ENCODE measurements around the gene GATA2. TPM values are rescaled to one million over a fixed set of nuclear protein-coding genes. Genes with fewer than 3 reads are reported as not detected.

The GATA2 gene
- total RNA-seq, 3 donors from 2014 or later (not counting 1 experiment from before 2014, with no cell fraction given), result 0.92 to 225 (median 8.4) TPM

GRCh38 chr3:128503751-128504532 is 10.9 kb upstream of the GATA2 start:
- peaks cover 26 to 56% of the 10 kb centered on the region in 2 donors for H3K27me3 Mint-ChIP-seq (ENCODE audit: low read depth in 2 of 2)
- 85% methylated on average over 10 of the region's 10 CpGs for WGBS (ENCODE audit: insufficient coverage)
- H3K9me3 Mint-ChIP-seq, result no peaks in the 10 kb centered on the region
- Histone ChIP-seq H3K36me3 (ENCODE audit: control insufficient read depth, insufficient read depth, low read length) (no peaks in the 10 kb centered on the region), H3K4me1 (ENCODE audit: control insufficient read depth, insufficient read depth, low read length) (no peaks in the 10 kb centered on the region), H3K4me3 (ENCODE audit: low read length) (no peak overlapping the region), H3K27ac (ENCODE audit: low read length) (no peak overlapping the region), H3K9me3 (ENCODE audit: control insufficient read depth, insufficient read depth, low read length) (no peaks in the 10 kb centered on the region), H3K27me3 (ENCODE audit: control insufficient read depth, insufficient read depth, low read length) (peaks cover under 1% of the 10 kb centered on the region)
- no peak overlapping the region for H3K27ac Mint-ChIP-seq
- ATAC-seq (no peak), DNase-seq (no peak)
- no peak overlapping the region for H3K4me3 Mint-ChIP-seq
- intact Hi-C loops (cut with micrococcal nuclease), result no loop called here
- H3K4me1 Mint-ChIP-seq, result no peaks in the 10 kb centered on the region
- TF ChIP-seq CTCF (IDR thresholded peaks at IDR 0.05), result no peak
- H3K36me3 Mint-ChIP-seq, result no peaks in the 10 kb centered on the region

GRCh38 chr3:128503164-128503651 is 10.2 kb upstream of the GATA2 start:
- no peak overlapping the region for H3K4me3 Mint-ChIP-seq
- intact Hi-C loops (cut with micrococcal nuclease), result no loop called here

GRCh38 chr3:128502712-128503111 is 9.7 kb upstream of the GATA2 start:
- intact Hi-C loops (cut with micrococcal nuclease), result no loop called here
- no peak overlapping the region for H3K4me3 Mint-ChIP-seq

More at GRCh38 chr3:128503164-128503651, 10.2 kb upstream of the GATA2 start:
- no peaks in the 10 kb centered on the region for H3K9me3 ChIP-seq (ENCODE audit: control insufficient read depth, insufficient read depth, low read length)
- H3K4me1 ChIP-seq (ENCODE audit: control insufficient read depth, insufficient read depth, low read length), result no peaks in the 10 kb centered on the region
- H3K27me3 ChIP-seq (ENCODE audit: control insufficient read depth, insufficient read depth, low read length), result peaks cover 7% of the 10 kb centered on the region
- WGBS (ENCODE audit: insufficient coverage), result 91% methylated on average over 12 of the region's 12 CpGs
- ATAC-seq (no peak), DNase-seq (no peak)
- Mint-ChIP-seq H3K36me3 (no peaks in the 10 kb centered on the region), H3K4me1 (peaks cover 0 to 5% of the 10 kb centered on the region in 2 donors), H3K27me3 (ENCODE audit: low read depth in 2 of 2) (peaks cover 33 to 60% of the 10 kb centered on the region in 2 donors), H3K27ac (no peak overlapping the region), H3K9me3 (no peaks in the 10 kb centered on the region)
- H3K27ac ChIP-seq (ENCODE audit: low read length), result no peak overlapping the region
- TF ChIP-seq CTCF (IDR thresholded peaks at IDR 0.05), result no peak
- no peak overlapping the region for H3K4me3 ChIP-seq (ENCODE audit: low read length)
- H3K36me3 ChIP-seq (ENCODE audit: control insufficient read depth, insufficient read depth, low read length), result no peaks in the 10 kb centered on the region

More at GRCh38 chr3:128502712-128503111, 9.7 kb upstream of the GATA2 start:
- Histone ChIP-seq H3K27ac (ENCODE audit: low read length) (no peak overlapping the region), H3K9me3 (ENCODE audit: control insufficient read depth, insufficient read depth, low read length) (no peaks in the 10 kb centered on the region), H3K4me1 (ENCODE audit: control insufficient read depth, insufficient read depth, low read length) (peaks cover 3% of the 10 kb centered on the region), H3K4me3 (ENCODE audit: low read length) (no peak overlapping the region), H3K36me3 (ENCODE audit: control insufficient read depth, insufficient read depth, low read length) (no peaks in the 10 kb centered on the region), H3K27me3 (ENCODE audit: control insufficient read depth, insufficient read depth, low read length) (peaks cover 10% of the 10 kb centered on the region)
- H3K9me3 Mint-ChIP-seq, result no peaks in the 10 kb centered on the region
- DNase-seq, result no peak
- H3K27me3 Mint-ChIP-seq (ENCODE audit: low read depth in 2 of 2), result peaks cover 35 to 57% of the 10 kb centered on the region in 2 donors
- peaks cover 0 to 6% of the 10 kb centered on the region in 2 donors for H3K4me1 Mint-ChIP-seq
- H3K27ac Mint-ChIP-seq, result no peak overlapping the region
- WGBS (ENCODE audit: insufficient coverage), result 89% methylated on average over 4 of the region's 5 CpGs
- no peak for ATAC-seq
- no peak for TF ChIP-seq CTCF (IDR thresholded peaks at IDR 0.05)
- H3K36me3 Mint-ChIP-seq, result no peaks in the 10 kb centered on the region
